Hepatocyte (in vitro differentiated cells): ENCODE data around the gene PTPRD.

Experiments used
- CTCF ChIP-seq: fragments of 200-600 bp; sonication (generic); IDR thresholded peaks from 2 replicates; pipeline ENCODE4 v1.5.1; 2016; ENCODE audit warnings: antibody characterized with exemption, mild to moderate bottlenecking; ENCODE audit not compliant: poor library complexity
- EZH2 ChIP-seq: fragments of 200-600 bp; sonication (generic); IDR thresholded peaks from 2 replicates; pipeline ENCODE4 v1.6.1; 2016; ENCODE audit warnings: antibody characterized with exemption, mild to moderate bottlenecking, borderline replicate concordance
- EZH2phosphoT487 ChIP-seq: fragments of 200-600 bp; sonication (generic); IDR thresholded peaks from one replicate; pipeline ENCODE4 v1.6.1; 2018; ENCODE audit warnings: antibody characterized with exemption, mild to moderate bottlenecking, low read depth, moderate library complexity; ENCODE audit not compliant: unreplicated experiment, severe bottlenecking

GRCh38 chr9:8400378-8400777 lies 2212.4 kb downstream of the PTPRD start:
- no peak for TF ChIP-seq CTCF
- no peak for TF ChIP-seq EZH2phosphoT487
- no peak for TF ChIP-seq EZH2
